ENCODE results near the gene SMIM32.

- no peak for TF ChIP-seq CTCF (IDR thresholded peaks at IDR 0.05)
- no peak for TF ChIP-seq EP300 (IDR thresholded peaks at IDR 0.05; ENCODE audit: low read depth)
These were observed 4.1 kb downstream of the SMIM32 start for GRCh38 chr5:136188859-136189258.
